ENCODE results near the gene PCYT1A.

The PCYT1A gene

DNA sequence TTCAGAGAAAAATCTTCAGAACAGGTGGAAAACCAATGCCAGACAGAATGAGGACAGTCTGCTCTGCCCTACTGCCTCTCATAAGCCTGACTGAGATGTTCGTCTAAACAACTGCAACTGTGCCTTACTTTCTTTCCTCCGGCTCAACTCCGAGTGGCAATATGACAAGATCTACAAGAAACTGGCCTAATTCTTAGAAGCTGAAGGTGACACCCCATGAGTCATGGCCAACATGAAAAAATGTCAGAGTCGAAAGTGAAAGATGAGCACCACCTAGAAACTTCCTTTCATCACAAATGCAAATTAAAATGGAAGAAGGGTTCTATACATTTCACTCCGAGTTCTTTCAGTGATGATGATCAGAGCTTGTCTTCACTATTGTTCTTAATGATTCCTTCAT is 12.9 kb downstream of the PCYT1A start:
- peaks cover 0 to 93% (median 13%) of the 10 kb centered on the region in 11 experiments; a peak in 13 of 22 replicates for H4K20me1 ChIP-seq
- H3K27me3 ChIP-seq: no peaks in the 10 kb centered on the region
- no peak overlapping the region for H3K9ac ChIP-seq
- H3K4me2 ChIP-seq: no peak overlapping the region
- H3K27ac ChIP-seq: no peak overlapping the region
- peaks cover 40 to 76% (median 58%) of the 10 kb centered on the region in 11 experiments for H3K36me3 ChIP-seq
- TF ChIP-seq Cebpa-rat (IDR thresholded peaks at IDR 0.05): no peak
- H3K4me3 ChIP-seq: no peak overlapping the region
- peaks cover 11 to 35% (median 30%) of the 10 kb centered on the region in 11 experiments for H3K9me3 ChIP-seq (replicated peaks in 1 of 11)
- H3K4me1 ChIP-seq: peaks cover 3 to 32% (median 17%) of the 10 kb centered on the region in 10 experiments; a peak in 18 of 20 replicates

DNA sequence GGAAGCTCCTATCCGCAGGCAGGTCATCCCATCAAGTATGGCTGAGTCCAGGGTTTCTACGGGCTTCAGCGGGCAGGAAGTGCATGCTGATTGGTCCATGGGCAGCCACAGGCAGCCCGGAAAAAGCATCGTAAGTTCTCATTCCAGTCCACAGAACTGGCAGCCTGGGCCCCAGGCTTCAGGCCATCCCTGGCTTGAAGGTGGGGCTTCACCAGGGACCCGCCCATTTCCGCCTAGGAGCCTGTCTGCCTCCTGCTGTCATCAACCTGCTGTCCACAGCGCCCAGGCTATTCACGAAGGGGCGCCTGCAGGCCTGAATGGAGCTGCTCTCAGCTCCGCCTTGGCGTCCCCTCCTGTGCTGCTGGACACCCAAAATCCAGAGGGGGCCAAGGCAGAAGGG is 13.9 kb downstream of the PCYT1A start:
- Histone ChIP-seq H4K20me1 (peaks cover 0 to 92% (median 13%) of the 10 kb centered on the region in 11 experiments; a peak in 13 of 22 replicates), H3K36me3 (peaks cover 47 to 85% (median 68%) of the 10 kb centered on the region in 11 experiments), H3K9me3 (replicated peaks in 1 of 11) (peaks cover 11 to 35% (median 30%) of the 10 kb centered on the region in 11 experiments), H3K27me3 (no peaks in the 10 kb centered on the region), H3K27ac (no peak overlapping the region), H3K4me2 (no peak overlapping the region), H3K9ac (no peak overlapping the region), H3K4me3 (peak overlapping the region in 3 of 10 experiments; percentile 14 to 31 (median 14); a peak in 3 of 20 replicates), H3K4me1 (peaks cover 0 to 32% (median 9%) of the 10 kb centered on the region in 10 experiments; a peak in 17 of 20 replicates)
- no peak for TF ChIP-seq Cebpa-rat (IDR thresholded peaks at IDR 0.05)

- H3K36me3 ChIP-seq: peaks cover 55 to 89% (median 74%) of the 10 kb centered on the region in 11 experiments
- peaks cover 0 to 32% (median 10%) of the 10 kb centered on the region in 10 experiments; a peak in 15 of 20 replicates for H3K4me1 ChIP-seq
- TF ChIP-seq Cebpa-rat (IDR thresholded peaks at IDR 0.05): no peak
- H3K27ac ChIP-seq: no peak overlapping the region
- peaks cover 11 to 35% (median 30%) of the 10 kb centered on the region in 11 experiments for H3K9me3 ChIP-seq (replicated peaks in 1 of 11)
- H3K4me2 ChIP-seq: no peak overlapping the region
- H3K4me3 ChIP-seq: no peak overlapping the region
- H3K27me3 ChIP-seq: no peaks in the 10 kb centered on the region
- H4K20me1 ChIP-seq: peaks cover 0 to 92% (median 13%) of the 10 kb centered on the region in 11 experiments; a peak in 12 of 22 replicates
- no peak overlapping the region for H3K9ac ChIP-seq
These were observed 14.7 kb downstream of the PCYT1A start for GRCh38 chr3:196272826-196273225.

- no peak overlapping the region for H3K27ac ChIP-seq
- H3K9me3 ChIP-seq (replicated peaks in 1 of 11): peaks cover 11 to 43% (median 30%) of the 10 kb centered on the region in 11 experiments
- no peak overlapping the region for H3K4me2 ChIP-seq
- H3K27me3 ChIP-seq: no peaks in the 10 kb centered on the region
- H3K36me3 ChIP-seq: peaks cover 79 to 91% (median 88%) of the 10 kb centered on the region in 11 experiments
- H3K9ac ChIP-seq: no peak overlapping the region
- peaks cover 0 to 77% (median 13%) of the 10 kb centered on the region in 11 experiments; a peak in 11 of 22 replicates for H4K20me1 ChIP-seq
- H3K4me3 ChIP-seq: no peak overlapping the region
- H3K4me1 ChIP-seq: peaks cover 0 to 36% (median 19%) of the 10 kb centered on the region in 10 experiments; a peak in 15 of 20 replicates
- TF ChIP-seq Cebpa-rat (IDR thresholded peaks at IDR 0.05): no peak
These were observed 17.0 kb downstream of the PCYT1A start for GRCh38 chr3:196270499-196270898.

- Histone ChIP-seq H3K36me3 (peaks cover 74 to 91% (median 88%) of the 10 kb centered on the region in 11 experiments), H3K4me2 (peak overlapping the region in 5 of 11 experiments; percentile 16 to 71 (median 48); a peak in 9 of 22 replicates), H3K27me3 (no peaks in the 10 kb centered on the region), H4K20me1 (peaks cover 0 to 74% (median 10%) of the 10 kb centered on the region in 11 experiments; a peak in 11 of 22 replicates), H3K4me1 (peaks cover 0 to 36% (median 19%) of the 10 kb centered on the region in 10 experiments; a peak in 15 of 20 replicates), H3K9me3 (replicated peaks in 1 of 11) (peaks cover 3 to 24% (median 11%) of the 10 kb centered on the region in 11 experiments; a peak in 21 of 22 replicates), H3K9ac (no peak overlapping the region), H3K4me3 (no peak overlapping the region), H3K27ac (peak overlapping the region in 4 of 11 experiments; percentile 19 to 48 (median 32); a peak in 3 of 22 replicates)
- TF ChIP-seq Cebpa-rat (IDR thresholded peaks at IDR 0.05): no peak
These were observed 19.0 kb downstream of the PCYT1A start for GRCh38 chr3:196268284-196269163.

DNA sequence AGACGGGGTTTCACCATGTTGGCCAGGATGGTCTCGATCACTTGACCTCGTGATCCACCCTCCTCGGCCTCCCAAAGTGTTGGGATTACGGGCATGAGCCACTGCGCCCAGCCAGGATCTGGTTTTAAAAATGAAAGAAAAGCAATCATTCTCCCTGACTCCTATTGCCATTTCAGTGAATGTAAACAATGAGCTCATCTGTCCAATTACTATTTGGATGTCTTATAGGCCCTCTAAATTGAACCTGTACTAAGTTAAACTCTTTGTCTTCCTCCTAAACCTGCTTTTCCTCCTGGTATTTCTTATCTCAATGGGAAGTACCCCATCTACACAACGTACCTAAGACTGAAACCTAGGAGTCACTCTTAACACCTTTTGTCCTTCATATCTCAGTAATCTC is 23.7 kb downstream of the PCYT1A start:
- no peak overlapping the region for H3K27ac ChIP-seq
- H3K4me3 ChIP-seq: no peak overlapping the region
- no peak for TF ChIP-seq Cebpa-rat (IDR thresholded peaks at IDR 0.05)
- no peak overlapping the region for H3K9ac ChIP-seq
- peaks cover 0 to 25% (median 6%) of the 10 kb centered on the region in 11 experiments; a peak in 9 of 22 replicates for H3K9me3 ChIP-seq (replicated peaks in 1 of 11)
- H4K20me1 ChIP-seq: peaks cover 0 to 79% (median 0%) of the 10 kb centered on the region in 11 experiments; a peak in 9 of 22 replicates
- peaks cover 0 to 20% (median 16%) of the 10 kb centered on the region in 10 experiments; a peak in 15 of 20 replicates for H3K4me1 ChIP-seq
- no peaks in the 10 kb centered on the region for H3K27me3 ChIP-seq
- no peak overlapping the region for H3K4me2 ChIP-seq
- H3K36me3 ChIP-seq: peaks cover 68 to 100% (median 86%) of the 10 kb centered on the region in 11 experiments

DNA sequence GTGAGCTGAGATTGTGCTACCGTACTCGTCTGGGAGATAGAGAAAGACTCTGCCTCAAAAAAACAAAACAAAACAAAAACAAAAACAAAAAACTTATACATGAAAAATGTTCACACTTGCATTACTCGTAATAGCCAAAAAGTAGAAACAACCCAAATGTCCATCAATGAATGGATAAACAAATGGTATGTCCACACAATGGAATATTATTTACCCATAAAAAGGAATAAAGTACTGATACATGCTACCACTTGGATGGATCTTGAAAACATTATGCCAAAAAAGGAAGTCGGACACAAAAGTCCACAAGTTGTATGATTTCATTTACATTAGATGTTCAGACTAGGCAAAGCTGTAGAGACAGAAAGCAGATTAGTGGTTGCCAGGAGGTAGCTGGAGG is 26.7 kb downstream of the PCYT1A start:
- Histone ChIP-seq H3K4me1 (no peaks in the 10 kb centered on the region), H3K9me3 (replicated peaks in 1 of 11) (peaks cover 0 to 11% (median 3%) of the 10 kb centered on the region in 11 experiments; a peak in 7 of 22 replicates), H3K4me2 (no peak overlapping the region), H3K9ac (no peak overlapping the region), H3K27me3 (no peaks in the 10 kb centered on the region), H3K27ac (no peak overlapping the region), H3K4me3 (no peak overlapping the region), H4K20me1 (peaks cover 0 to 87% (median 6%) of the 10 kb centered on the region in 11 experiments; a peak in 10 of 22 replicates), H3K36me3 (peaks cover 57 to 100% (median 80%) of the 10 kb centered on the region in 11 experiments)
- TF ChIP-seq Cebpa-rat (IDR thresholded peaks at IDR 0.05): no peak

- H3K27ac ChIP-seq: no peak overlapping the region
- no peaks in the 10 kb centered on the region for H3K27me3 ChIP-seq
- no peak overlapping the region for H3K4me2 ChIP-seq
- H3K4me1 ChIP-seq: peaks cover 8 to 20% (median 15%) of the 10 kb centered on the region in 10 experiments
- peak overlapping the region in 1 of 11 experiments; percentile 42; a peak in 2 of 22 replicates for H3K9ac ChIP-seq
- H3K9me3 ChIP-seq (replicated peaks in 1 of 11): peaks cover 0 to 19% (median 15%) of the 10 kb centered on the region in 11 experiments; a peak in 18 of 22 replicates
- H4K20me1 ChIP-seq: peaks cover 0 to 72% (median 3%) of the 10 kb centered on the region in 11 experiments; a peak in 9 of 22 replicates
- no peak for TF ChIP-seq Cebpa-rat (IDR thresholded peaks at IDR 0.05)
- peaks cover 48 to 96% (median 66%) of the 10 kb centered on the region in 11 experiments for H3K36me3 ChIP-seq
- no peak overlapping the region for H3K4me3 ChIP-seq
These were observed 31.8 kb downstream of the PCYT1A start for GRCh38 chr3:196255776-196256175.
